Activated T-helper 17 cell treated with anti-CD3 and anti-CD28 coated beads, Interleukin-2, amount 50 U/mL, for 72 hours (primary cell): ENCODE measurements around the gene NDC1. TPM values are rescaled to one million over a fixed set of nuclear protein-coding genes. Genes with fewer than 3 reads are reported as not detected.
"Not testable (repeated sequence)": the region's sequence is repeated elsewhere in the genome, so short reads cannot be mapped to it uniquely, and the experiment has no call there.

Experiments used
- ATAC-seq: fragments of 150-1000 bp; cut with Tn5 transposase; replicated peaks from 2 replicates; pipeline ENCODE4 v1.10.0; 2021; ENCODE audit warnings: mild to moderate bottlenecking, moderate library complexity
- H3K27ac Mint-ChIP-seq: one replicate; pipeline ENCODE4 v1.8.0; 2022; ENCODE audit warnings: mixed read lengths
- H3K27me3 Mint-ChIP-seq: one replicate; pipeline ENCODE4 v1.8.0; 2022; ENCODE audit warnings: mixed read lengths
- H3K36me3 Mint-ChIP-seq: one replicate; pipeline ENCODE4 v1.8.0; 2022; ENCODE audit warnings: low read depth, mild to moderate bottlenecking, mixed read lengths
- H3K4me1 Mint-ChIP-seq: one replicate; pipeline ENCODE4 v1.8.0; 2022; ENCODE audit warnings: mixed read lengths
- H3K4me3 Mint-ChIP-seq: one replicate; pipeline ENCODE4 v1.8.0; 2022; ENCODE audit warnings: mild to moderate bottlenecking, mixed read lengths
- H3K9me3 Mint-ChIP-seq: one replicate; pipeline ENCODE4 v1.8.0; 2022; ENCODE audit warnings: mixed read lengths
- total RNA-seq, 2 donors: library from RNA; stranded (reverse); gene quantifications; one replicate each; pipeline ENCODE4 v1.2.3, GENCODE V29; 2022

Gene NDC1, protein sequence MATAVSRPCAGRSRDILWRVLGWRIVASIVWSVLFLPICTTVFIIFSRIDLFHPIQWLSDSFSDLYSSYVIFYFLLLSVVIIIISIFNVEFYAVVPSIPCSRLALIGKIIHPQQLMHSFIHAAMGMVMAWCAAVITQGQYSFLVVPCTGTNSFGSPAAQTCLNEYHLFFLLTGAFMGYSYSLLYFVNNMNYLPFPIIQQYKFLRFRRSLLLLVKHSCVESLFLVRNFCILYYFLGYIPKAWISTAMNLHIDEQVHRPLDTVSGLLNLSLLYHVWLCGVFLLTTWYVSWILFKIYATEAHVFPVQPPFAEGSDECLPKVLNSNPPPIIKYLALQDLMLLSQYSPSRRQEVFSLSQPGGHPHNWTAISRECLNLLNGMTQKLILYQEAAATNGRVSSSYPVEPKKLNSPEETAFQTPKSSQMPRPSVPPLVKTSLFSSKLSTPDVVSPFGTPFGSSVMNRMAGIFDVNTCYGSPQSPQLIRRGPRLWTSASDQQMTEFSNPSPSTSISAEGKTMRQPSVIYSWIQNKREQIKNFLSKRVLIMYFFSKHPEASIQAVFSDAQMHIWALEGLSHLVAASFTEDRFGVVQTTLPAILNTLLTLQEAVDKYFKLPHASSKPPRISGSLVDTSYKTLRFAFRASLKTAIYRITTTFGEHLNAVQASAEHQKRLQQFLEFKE
- total RNA-seq: 10 to 100 TPM; 23.3 to 44.5 TPM

DNA sequence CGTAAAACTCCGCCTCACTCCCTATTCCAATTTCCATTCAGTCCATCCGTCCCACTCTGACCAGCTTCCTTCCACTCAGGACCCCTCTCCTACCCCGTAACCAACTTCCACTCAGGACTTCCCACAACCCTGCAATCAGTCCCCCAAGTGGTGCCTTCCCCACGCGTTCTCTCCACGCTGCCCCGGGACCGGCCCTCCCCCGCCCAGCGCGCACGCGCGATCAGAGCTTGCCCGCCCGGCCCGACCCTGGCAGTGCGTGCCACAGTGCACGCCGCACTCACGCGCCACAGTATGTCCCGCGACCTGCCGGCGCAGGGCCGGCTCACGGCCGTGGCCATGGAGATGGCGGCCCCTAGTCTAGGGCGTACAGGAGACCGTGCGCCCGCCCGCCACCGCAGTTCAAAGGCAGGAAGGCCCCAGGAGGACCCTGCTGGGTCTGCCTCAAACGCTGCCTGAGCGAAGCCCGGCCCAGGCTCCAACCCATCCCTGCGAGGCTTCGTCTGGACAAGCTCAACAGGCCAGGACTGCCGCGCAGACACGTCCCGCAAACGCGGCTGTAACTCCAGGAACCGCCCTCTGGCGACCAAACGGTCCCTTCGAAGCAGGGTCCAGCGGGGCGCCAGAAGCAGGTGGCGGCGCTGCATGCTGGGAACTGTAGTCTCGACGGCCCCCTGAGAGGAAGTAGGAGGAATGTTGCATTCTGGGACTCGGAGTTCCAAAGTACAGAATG is at the start of gene NDC1:
NDC1 (minus strand) TSS at position 373 of the 730 bp plus-strand sequence; CDS start at position 338, 35 bp downstream.
- Mint-ChIP-seq H3K4me1 (peaks cover 19% of the 10 kb centered on the region), H3K9me3 (no peaks in the 10 kb centered on the region), H3K4me3 (peak within 1 kb of the TSS; percentile 99), H3K36me3 (peaks cover 30% of the 10 kb centered on the region), H3K27me3 (no peaks in the 10 kb centered on the region), H3K27ac (peak within 1 kb of the TSS; percentile 96)
- peak; percentile 89 for ATAC-seq

DNA sequence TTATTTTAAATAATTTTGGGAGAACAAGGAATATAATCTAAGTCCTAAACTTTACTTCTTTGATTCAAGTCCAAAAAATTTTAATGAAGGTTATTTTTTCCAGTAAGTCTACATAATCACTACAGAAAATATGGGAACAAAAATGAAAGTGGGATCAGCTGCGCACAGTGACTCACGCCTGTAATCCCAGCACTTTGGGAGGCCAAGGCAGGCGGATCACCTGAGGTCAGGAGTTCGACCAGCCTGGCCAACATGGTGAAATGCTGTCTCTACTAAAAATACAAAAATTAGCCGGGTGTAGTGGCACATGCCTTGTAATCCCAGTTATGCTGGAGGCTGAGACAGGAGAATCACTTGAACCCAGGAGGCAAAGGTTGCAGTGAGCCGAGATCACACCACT is 45.5 kb upstream of the NDC1 start:
- not testable (repeated sequence) for H3K4me3 Mint-ChIP-seq, H3K4me1 Mint-ChIP-seq, H3K27me3 Mint-ChIP-seq, H3K27ac Mint-ChIP-seq, ATAC-seq, H3K9me3 Mint-ChIP-seq
- peaks cover 82% of the 10 kb centered on the region for H3K36me3 Mint-ChIP-seq

DNA sequence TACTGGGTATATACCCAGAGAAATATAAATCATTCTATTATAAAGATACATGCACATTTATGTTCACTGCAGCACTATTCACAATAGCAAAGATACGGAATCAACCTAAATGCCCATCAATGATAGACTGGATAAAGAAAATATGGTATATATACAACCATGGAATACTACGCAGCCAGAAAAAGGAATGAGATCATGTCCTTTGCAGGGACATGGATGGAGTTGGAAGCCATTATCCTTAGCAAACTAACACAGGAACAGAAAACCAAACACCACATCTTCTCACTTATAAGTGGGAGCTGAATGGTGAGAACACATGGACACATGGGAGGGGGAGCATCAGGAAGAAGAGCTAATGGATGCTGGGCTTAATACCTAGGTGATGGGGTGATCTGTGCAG is 43.8 kb upstream of the NDC1 start:
- H3K27me3 Mint-ChIP-seq, ATAC-seq, H3K4me1 Mint-ChIP-seq, H3K4me3 Mint-ChIP-seq, H3K9me3 Mint-ChIP-seq, H3K27ac Mint-ChIP-seq: not testable (repeated sequence)
- peaks cover 91% of the 10 kb centered on the region for H3K36me3 Mint-ChIP-seq

DNA sequence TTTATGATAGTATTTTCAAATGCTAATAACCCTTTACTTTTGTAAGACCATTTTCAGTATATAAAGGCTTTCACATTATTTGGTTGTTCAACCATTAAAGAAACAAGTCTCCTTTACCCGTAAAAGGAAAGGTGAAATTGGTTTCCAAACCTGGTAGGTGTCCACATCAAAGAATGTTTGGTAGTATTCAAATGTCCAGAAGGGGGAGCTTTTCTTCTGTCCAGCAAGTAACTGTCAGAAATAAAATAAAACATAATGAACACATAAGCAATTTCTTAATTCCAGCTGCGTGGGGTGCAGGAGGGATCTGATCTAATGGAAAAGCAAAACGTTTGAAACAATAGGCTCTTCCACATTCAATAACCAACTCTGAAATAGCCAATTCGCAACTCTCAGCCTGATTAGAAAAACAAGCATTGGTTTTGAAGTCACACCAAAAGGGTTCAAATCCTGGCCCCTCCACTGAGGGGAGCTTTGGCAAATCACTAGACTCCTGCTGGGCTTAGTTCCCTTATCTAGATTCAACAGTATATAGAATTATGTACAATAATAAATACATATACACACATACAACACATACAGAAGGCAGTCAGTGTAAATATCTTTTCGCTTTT is 40.5 kb upstream of the NDC1 start:
- Mint-ChIP-seq H3K36me3 (peaks cover 84% of the 10 kb centered on the region), H3K4me1 (no peaks in the 10 kb centered on the region), H3K27ac (no peak overlapping the region), H3K9me3 (no peaks in the 10 kb centered on the region), H3K27me3 (no peaks in the 10 kb centered on the region), H3K4me3 (no peak overlapping the region)
- ATAC-seq: no peak

DNA sequence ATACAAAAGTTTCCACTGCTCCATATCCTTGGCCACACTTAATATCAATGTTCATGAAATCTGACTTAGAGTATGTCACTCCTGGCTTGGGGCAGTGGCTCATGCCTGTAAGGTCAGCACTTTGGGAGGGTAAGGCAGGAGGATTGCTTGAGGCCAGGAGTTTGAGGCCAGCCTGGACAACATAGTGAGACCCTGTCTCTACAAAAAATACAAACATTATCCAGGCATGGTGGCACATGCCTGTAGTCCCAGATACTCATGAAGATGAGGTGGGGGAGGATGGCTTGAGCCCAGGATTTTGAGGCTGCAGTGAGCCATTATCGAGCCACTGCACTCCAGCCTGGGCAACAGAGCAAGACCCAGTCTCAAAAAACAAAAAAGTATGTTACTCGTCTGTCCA is 37.1 kb upstream of the NDC1 start:
- not testable (repeated sequence) for ATAC-seq, H3K4me3 Mint-ChIP-seq, H3K27ac Mint-ChIP-seq, H3K4me1 Mint-ChIP-seq, H3K9me3 Mint-ChIP-seq, H3K27me3 Mint-ChIP-seq
- H3K36me3 Mint-ChIP-seq: peaks cover 83% of the 10 kb centered on the region

DNA sequence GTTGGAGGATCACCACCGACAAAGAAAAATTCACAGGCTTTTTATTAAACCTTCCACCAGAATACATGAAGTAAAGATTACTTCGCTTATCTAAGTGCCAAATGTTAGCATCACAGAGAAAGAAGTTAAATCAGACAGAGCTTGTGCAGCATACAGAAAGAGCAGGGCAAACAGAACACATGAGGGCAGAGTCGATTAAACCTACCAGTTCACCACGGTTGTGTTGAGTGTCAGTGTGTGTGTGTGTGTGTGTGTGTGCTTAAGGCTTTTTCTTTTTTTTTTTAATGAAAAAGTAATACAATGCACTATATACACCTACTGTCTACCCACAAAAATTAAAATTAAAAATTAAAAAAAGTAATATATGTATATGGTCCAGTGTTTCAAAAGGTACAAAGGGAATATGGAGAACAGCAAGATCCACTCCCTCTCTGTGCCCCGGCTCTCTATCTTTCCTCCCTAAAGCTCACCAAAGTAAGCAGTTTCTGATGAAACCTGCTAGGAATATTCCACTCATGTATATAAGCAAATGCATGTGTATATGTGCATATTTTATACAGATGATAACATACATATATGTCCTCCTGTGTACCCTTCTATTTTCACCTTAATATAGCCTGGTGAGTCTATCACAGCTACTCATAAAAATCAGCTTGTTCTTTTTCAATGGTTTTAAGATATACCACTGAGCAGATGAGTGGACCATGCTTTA is 33.8 kb upstream of the NDC1 start:
- H3K9me3 Mint-ChIP-seq: no peaks in the 10 kb centered on the region
- no peak overlapping the region for H3K27ac Mint-ChIP-seq
- peaks cover 82% of the 10 kb centered on the region for H3K36me3 Mint-ChIP-seq
- ATAC-seq: no peak
- H3K4me1 Mint-ChIP-seq: no peaks in the 10 kb centered on the region
- no peaks in the 10 kb centered on the region for H3K27me3 Mint-ChIP-seq
- H3K4me3 Mint-ChIP-seq: no peak overlapping the region

DNA sequence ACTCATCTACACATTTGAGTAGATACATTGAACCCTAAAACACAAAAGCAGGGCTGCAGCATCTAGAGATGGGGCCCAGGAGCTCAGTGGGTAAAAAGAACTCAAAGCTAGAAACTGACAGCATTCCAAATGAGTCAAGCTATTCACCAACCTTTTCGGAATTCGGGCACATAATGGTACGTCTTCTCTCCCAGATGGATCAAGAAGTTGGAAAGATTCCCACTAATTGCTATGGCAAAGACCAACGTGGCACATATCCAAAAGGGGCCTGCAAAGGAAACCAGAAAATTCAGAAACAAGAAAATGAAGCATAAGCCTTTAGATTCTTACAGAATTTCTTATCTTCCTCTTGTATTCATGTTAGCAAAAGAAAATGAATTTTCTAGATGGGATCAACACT is 33.1 kb upstream of the NDC1 start:
- Mint-ChIP-seq H3K9me3 (no peaks in the 10 kb centered on the region), H3K27ac (no peak overlapping the region), H3K27me3 (no peaks in the 10 kb centered on the region), H3K36me3 (peaks cover 78% of the 10 kb centered on the region), H3K4me3 (no peak overlapping the region), H3K4me1 (no peaks in the 10 kb centered on the region)
- no peak for ATAC-seq

DNA sequence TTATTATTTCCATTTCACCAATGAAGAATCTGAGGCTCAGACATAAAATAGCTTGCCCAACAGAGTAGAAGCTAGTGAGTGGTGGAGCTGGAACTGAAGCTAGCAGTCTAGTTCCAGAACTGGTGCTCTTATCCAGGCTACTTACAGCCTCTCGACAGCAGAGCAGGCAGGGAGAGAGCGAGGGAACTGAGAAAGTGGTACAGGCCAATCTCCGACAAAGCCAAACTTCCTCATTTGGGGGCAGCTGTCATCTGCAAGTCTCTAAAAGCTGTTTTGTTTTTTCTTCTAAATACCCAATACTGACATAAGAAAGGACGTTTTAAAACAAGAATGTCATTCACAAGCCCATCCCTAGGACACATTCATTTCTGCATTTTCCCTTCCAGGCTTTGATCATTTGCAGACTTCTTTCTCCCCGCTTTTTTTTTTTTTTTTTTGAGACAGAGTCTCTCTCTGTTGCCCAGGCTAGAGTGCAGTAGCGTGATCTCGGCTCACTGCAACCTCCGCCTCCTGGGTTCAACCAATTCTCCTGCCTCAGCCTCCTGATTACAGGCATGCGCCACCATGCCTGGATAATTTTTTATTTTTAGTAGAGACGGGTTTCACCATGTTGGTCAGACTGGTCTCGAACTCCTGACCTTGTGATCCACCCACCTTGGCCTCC is 31.5 kb upstream of the NDC1 start:
- no peak overlapping the region for H3K27ac Mint-ChIP-seq
- H3K4me3 Mint-ChIP-seq: no peak overlapping the region
- H3K27me3 Mint-ChIP-seq: no peaks in the 10 kb centered on the region
- ATAC-seq: no peak
- H3K9me3 Mint-ChIP-seq: no peaks in the 10 kb centered on the region
- no peaks in the 10 kb centered on the region for H3K4me1 Mint-ChIP-seq
- H3K36me3 Mint-ChIP-seq: peaks cover 64% of the 10 kb centered on the region

DNA sequence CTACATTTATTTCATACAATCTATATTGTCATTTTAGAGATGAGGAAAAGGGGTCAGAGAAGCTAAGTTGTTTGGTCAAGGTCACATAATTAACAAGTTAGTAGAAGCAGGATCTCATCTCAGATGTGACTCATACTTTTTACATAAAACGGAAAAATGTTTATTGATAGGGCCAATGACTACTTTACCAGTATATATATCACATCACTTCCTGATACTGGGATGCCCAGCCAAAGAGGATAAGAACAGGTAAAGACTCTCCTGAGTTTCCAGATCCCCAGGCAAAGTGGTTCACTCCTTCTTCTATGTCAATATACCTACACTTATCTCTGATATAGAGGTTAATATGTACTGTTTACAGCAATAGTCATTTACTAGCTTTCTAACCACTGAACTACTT is 30.5 kb upstream of the NDC1 start:
- H3K36me3 Mint-ChIP-seq: peaks cover 63% of the 10 kb centered on the region
- no peak for ATAC-seq
- H3K9me3 Mint-ChIP-seq: no peaks in the 10 kb centered on the region
- H3K27me3 Mint-ChIP-seq: no peaks in the 10 kb centered on the region
- no peak overlapping the region for H3K4me3 Mint-ChIP-seq
- H3K4me1 Mint-ChIP-seq: no peaks in the 10 kb centered on the region
- H3K27ac Mint-ChIP-seq: peak overlapping the region; percentile 71

DNA sequence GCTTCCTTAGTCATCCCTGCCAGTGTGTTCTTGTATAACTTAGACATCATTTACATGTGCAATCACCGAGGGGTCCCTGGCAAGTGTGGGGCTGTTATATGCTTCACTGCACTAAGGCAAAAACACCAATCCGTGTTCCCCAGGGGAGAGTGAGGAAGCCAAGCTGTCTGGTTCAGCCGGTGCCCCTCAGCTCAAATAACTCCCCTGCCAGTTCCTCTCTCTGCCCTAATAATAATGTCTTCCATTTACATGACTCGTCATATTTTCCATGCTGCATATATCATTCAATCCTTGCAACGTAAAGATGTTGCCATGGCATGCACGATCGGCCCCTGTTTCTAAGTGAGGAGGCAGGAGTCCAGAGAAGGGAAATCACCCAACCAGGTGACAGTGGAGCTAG is 24.4 kb upstream of the NDC1 start:
- H3K27me3 Mint-ChIP-seq: no peaks in the 10 kb centered on the region
- ATAC-seq: no peak
- H3K4me1 Mint-ChIP-seq: peaks cover 6% of the 10 kb centered on the region
- peaks cover 30% of the 10 kb centered on the region for H3K36me3 Mint-ChIP-seq
- H3K9me3 Mint-ChIP-seq: no peaks in the 10 kb centered on the region
- no peak overlapping the region for H3K4me3 Mint-ChIP-seq
- H3K27ac Mint-ChIP-seq: peak overlapping the region; percentile 19

DNA sequence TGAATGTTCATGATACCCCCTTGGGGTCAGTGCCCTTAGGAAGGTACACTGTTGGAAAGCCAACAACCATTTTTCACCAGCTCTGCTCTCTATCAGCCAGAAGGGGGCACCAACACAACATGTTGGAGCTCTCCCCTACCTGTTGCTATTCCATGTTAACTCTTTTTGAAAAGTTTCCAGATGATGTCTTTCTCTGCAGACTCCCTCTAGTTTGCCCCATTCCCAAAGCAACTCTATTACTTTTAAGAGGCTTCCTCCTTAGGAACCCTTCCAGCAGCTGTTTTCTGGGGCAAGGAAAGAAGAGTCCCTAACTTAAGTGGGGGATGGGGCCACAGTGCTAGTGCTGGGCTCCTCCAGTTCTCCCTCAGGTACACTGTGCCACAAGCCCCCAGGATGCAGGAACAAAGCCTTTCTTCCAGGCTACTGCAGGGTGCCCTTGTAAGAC is 22.9 kb upstream of the NDC1 start:
- Mint-ChIP-seq H3K9me3 (no peaks in the 10 kb centered on the region), H3K27me3 (no peaks in the 10 kb centered on the region), H3K36me3 (peaks cover 33% of the 10 kb centered on the region)

DNA sequence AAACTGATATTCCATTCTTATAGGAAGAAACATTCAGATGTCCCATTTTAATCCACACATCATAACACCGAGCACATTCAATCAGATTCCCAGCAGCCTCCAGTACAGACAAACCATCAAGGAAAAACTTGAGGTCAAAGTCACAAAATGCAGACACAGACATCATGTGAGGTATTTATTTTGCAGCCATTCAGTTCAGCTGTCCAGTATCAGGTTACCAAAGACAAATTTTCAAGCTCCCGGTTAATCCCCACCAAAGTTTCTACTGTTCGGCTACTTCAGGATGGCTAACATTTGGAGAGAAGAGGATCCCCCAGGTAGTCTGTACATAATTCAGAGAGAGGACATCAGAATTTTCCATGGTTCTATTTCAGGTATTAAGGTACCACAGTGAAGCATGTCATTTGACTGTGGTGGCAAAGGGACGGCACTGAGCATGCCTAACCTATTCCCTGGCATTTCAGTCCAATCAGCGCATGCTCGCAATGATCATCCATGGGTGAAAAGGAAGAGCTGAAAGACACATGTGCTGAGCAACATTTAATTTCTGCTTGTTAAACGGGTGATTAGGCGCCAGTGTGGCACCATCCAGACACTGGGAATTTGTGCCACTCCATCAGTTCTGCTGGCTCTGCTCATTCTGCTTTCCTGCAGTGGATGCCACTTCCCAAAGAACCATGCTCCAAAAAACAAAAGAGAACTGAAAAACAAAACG is 13.6 kb upstream of the NDC1 start:
- Mint-ChIP-seq H3K27me3 (no peaks in the 10 kb centered on the region), H3K27ac (no peak overlapping the region)
- no peak for ATAC-seq

More for the DNA sequence above, 22.9 kb upstream of the NDC1 start:
- ATAC-seq: peak; percentile 74
- Mint-ChIP-seq H3K27ac (peak overlapping the region; percentile 53), H3K4me1 (peaks cover 6% of the 10 kb centered on the region), H3K4me3 (no peak overlapping the region)

DNA sequence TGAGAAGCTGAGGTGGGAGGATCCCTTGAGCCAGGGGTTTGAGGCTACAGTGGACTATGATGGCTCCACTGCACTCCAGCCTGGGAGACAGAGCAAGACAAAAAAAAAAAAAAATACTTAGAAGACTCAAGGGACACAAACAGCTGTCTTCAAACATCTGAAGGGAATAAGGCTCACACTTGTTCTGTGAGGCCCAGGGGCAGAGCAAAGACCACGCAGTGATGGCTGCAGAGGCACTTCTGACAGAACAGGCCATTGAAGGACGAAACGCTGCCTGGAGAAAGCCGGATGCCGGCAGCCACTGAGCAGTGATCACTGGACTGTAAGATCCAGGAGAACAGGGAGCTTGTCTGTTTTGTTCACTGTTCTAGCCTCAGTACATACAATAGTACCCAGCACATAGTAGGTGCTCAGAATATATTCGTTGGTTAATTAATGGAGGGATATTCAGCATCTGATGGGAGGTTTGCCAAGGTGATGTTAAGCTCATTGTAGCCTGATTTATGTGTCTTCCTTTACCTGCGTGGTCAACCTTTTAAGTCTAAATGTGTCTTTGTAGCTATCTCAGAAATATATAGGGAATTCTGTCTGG is 12.1 kb upstream of the NDC1 start:
- Mint-ChIP-seq H3K27ac (no peak overlapping the region), H3K27me3 (no peaks in the 10 kb centered on the region), H3K36me3 (peaks cover 38% of the 10 kb centered on the region), H3K4me1 (no peaks in the 10 kb centered on the region), H3K4me3 (no peak overlapping the region), H3K9me3 (no peaks in the 10 kb centered on the region)
- no peak for ATAC-seq

More for the DNA sequence above, 13.6 kb upstream of the NDC1 start:
- no peaks in the 10 kb centered on the region for H3K4me1 Mint-ChIP-seq
- H3K9me3 Mint-ChIP-seq: no peaks in the 10 kb centered on the region
- peaks cover 51% of the 10 kb centered on the region for H3K36me3 Mint-ChIP-seq
- no peak overlapping the region for H3K4me3 Mint-ChIP-seq
